ENCODE measurements around the gene ATP6V0A1. TPM values are rescaled to one million over a fixed set of nuclear protein-coding genes. Genes with fewer than 3 reads are reported as not detected.
A peak's percentile ranks its signal among the peaks of the same experiment; 100 is the strongest.

The ATP6V0A1 gene
- total RNA-seq, 4 donors from 2014 or later, result 51.9 to 74.9 (median 63.9) TPM

- H3K27me3 ChIP-seq, result no peaks in the 10 kb centered on the region
- peak overlapping the region; percentile 94 to 98 (median 96) for H3K27ac ChIP-seq (replicated peaks in 1 of 4)
- intact Hi-C loops (cut with DNase I), result no loop called here
- peaks cover 0 to 19% (median 3%) of the 10 kb centered on the region in 4 donors for H3K36me3 ChIP-seq
- H3K9me3 ChIP-seq, result no peaks in the 10 kb centered on the region
- WGBS, result 100% methylated on average over 1 of the region's 8 CpGs
- H3K4me3 ChIP-seq, result no peak overlapping the region
- no peak for DNase-seq (ENCODE audit: extremely low spot score)
- TF ChIP-seq CTCF (IDR thresholded peaks at IDR 0.05) (no peak), POLR2A (IDR thresholded peaks at IDR 0.05; ENCODE audit: low read depth) (no peak), POLR2AphosphoS5 (IDR thresholded peaks at IDR 0.05) (no peak), EP300 (IDR thresholded peaks at IDR 0.05) (no peak)
- peaks cover 65 to 96% (median 91%) of the 10 kb centered on the region in 4 donors for H3K4me1 ChIP-seq
Measured at GRCh38 chr17:42522798-42523278, 64.2 kb downstream of the ATP6V0A1 start.

- intact Hi-C loops (cut with DNase I), result no loop called here
- WGBS, result 52% methylated on average over 2 of the region's 2 CpGs
- Histone ChIP-seq H3K36me3 (peaks cover 0 to 19% (median 3%) of the 10 kb centered on the region in 4 donors), H3K4me1 (peaks cover 41 to 80% (median 74%) of the 10 kb centered on the region in 4 donors), H3K9me3 (no peaks in the 10 kb centered on the region), H3K27ac (replicated peaks in 1 of 4) (peak overlapping the region; percentile 94 to 98 (median 96)), H3K4me3 (no peak overlapping the region), H3K27me3 (no peaks in the 10 kb centered on the region)
- DNase-seq (ENCODE audit: extremely low spot score), result no peak
- TF ChIP-seq EP300 (IDR thresholded peaks at IDR 0.05) (no peak), POLR2A (IDR thresholded peaks at IDR 0.05; ENCODE audit: low read depth) (no peak), CTCF (IDR thresholded peaks at IDR 0.05) (no peak), POLR2AphosphoS5 (IDR thresholded peaks at IDR 0.05) (no peak)
Measured at GRCh38 chr17:42525221-42525620, 66.5 kb downstream of the ATP6V0A1 start.

GRCh38 chr17:42526031-42526444 is 67.4 kb downstream of the ATP6V0A1 start:
- Histone ChIP-seq H3K9me3 (no peaks in the 10 kb centered on the region), H3K27ac (replicated peaks in 1 of 4) (peak overlapping the region; percentile 51 to 98 (median 96)), H3K4me1 (peaks cover 33 to 80% (median 72%) of the 10 kb centered on the region in 4 donors), H3K27me3 (no peaks in the 10 kb centered on the region), H3K4me3 (no peak overlapping the region), H3K36me3 (peaks cover 0 to 19% (median 3%) of the 10 kb centered on the region in 4 donors)
- intact Hi-C loops (cut with DNase I), result no loop called here
- no peak for DNase-seq (ENCODE audit: extremely low spot score)
- TF ChIP-seq POLR2A (IDR thresholded peaks at IDR 0.05; ENCODE audit: low read depth) (no peak), POLR2AphosphoS5 (IDR thresholded peaks at IDR 0.05) (no peak), CTCF (IDR thresholded peaks at IDR 0.05) (no peak), EP300 (IDR thresholded peaks at IDR 0.05) (no peak)
- WGBS, result 84% methylated on average over 4 of the region's 6 CpGs

GRCh38 chr17:42527932-42528331 is 69.3 kb downstream of the ATP6V0A1 start:
- WGBS, result 85% methylated on average over 6 of the region's 6 CpGs
- TF ChIP-seq POLR2A (IDR thresholded peaks at IDR 0.05; ENCODE audit: low read depth), result no peak
- no peak for TF ChIP-seq EP300 (IDR thresholded peaks at IDR 0.05)
- no peak for TF ChIP-seq POLR2AphosphoS5 (IDR thresholded peaks at IDR 0.05)
- no peak for TF ChIP-seq CTCF (IDR thresholded peaks at IDR 0.05)
- no peak overlapping the region for H3K4me3 ChIP-seq

GRCh38 chr17:42529061-42529460 is 70.4 kb downstream of the ATP6V0A1 start:
- Histone ChIP-seq H3K27ac (replicated peaks in 1 of 4) (no peak overlapping the region), H3K4me3 (no peak overlapping the region), H3K27me3 (no peaks in the 10 kb centered on the region), H3K4me1 (peaks cover 11 to 67% (median 60%) of the 10 kb centered on the region in 4 donors), H3K36me3 (no peaks in the 10 kb centered on the region), H3K9me3 (no peaks in the 10 kb centered on the region)
- intact Hi-C loops (cut with DNase I), result no loop called here
- WGBS, result 62% methylated on average over 3 of the region's 3 CpGs
- no peak for DNase-seq (ENCODE audit: extremely low spot score)
- TF ChIP-seq POLR2A (IDR thresholded peaks at IDR 0.05; ENCODE audit: low read depth) (no peak), POLR2AphosphoS5 (IDR thresholded peaks at IDR 0.05) (no peak), CTCF (IDR thresholded peaks at IDR 0.05) (no peak), EP300 (IDR thresholded peaks at IDR 0.05) (no peak)

More at GRCh38 chr17:42527932-42528331, 69.3 kb downstream of the ATP6V0A1 start:
- intact Hi-C loops (cut with DNase I), result no loop called here
- Histone ChIP-seq H3K4me1 (peaks cover 15 to 78% (median 69%) of the 10 kb centered on the region in 4 donors), H3K27ac (replicated peaks in 1 of 4) (no peak overlapping the region), H3K27me3 (no peaks in the 10 kb centered on the region), H3K36me3 (peaks cover 0 to 2% (median under 1%) of the 10 kb centered on the region in 4 donors), H3K9me3 (no peaks in the 10 kb centered on the region)
- DNase-seq (ENCODE audit: extremely low spot score), result no peak
